Mucosa of descending colon (tissue), 3 donors: Measurements from ENCODE around the gene CENPVL1. TPM values are rescaled to one million over a fixed set of nuclear protein-coding genes. Genes with fewer than 3 reads are reported as not detected.
"Not testable (repeated sequence)": the region's sequence is repeated elsewhere in the genome, so short reads cannot be mapped to it uniquely, and the experiment has no call there.

ENCODE experiments used
- ATAC-seq: fragments of 200-7000 bp; cut with Tn5 transposase; one replicate; pipeline ENCODE4 v1.9.1; 2020; ENCODE audit warnings: mild to moderate bottlenecking, moderate library complexity
- DNase-seq, 3 donors: peaks; one replicate each; pipeline ENCODE4 v3.0.0-alpha.2; 2020
- H3K36me3 ChIP-seq: fragments of 200-600 bp; one replicate; pipeline ENCODE4 v1.8.0; 2021; ENCODE audit warnings: low read depth, mild to moderate bottlenecking
- H3K4me1 ChIP-seq: fragments of 200-600 bp; one replicate; pipeline ENCODE4 v1.8.0; 2021; ENCODE audit warnings: low read depth, mild to moderate bottlenecking
- H3K4me3 ChIP-seq: fragments of 200-600 bp; one replicate; pipeline ENCODE4 v1.8.0; 2021; ENCODE audit warnings: mild to moderate bottlenecking
- H3K9me3 ChIP-seq: fragments of 200-600 bp; one replicate; pipeline ENCODE4 v1.8.0; 2021; ENCODE audit warnings: mild to moderate bottlenecking
- intact Hi-C, 2 donors: fragments of 100-400 bp; cut with DNase I in 1 of 2; cut with micrococcal nuclease in 1 of 2; formaldehyde crosslinking; loops; one replicate each; pipeline versions ENCODE4 v1.11.0 to v1.11.1; 2022; cut with DNase I, micrococcal nuclease
- long read RNA-seq, 2 donors: library from polyadenylated mRNA; unstranded; transcript quantifications; one replicate each; pipeline ENCODE4 v2.0.0, GENCODE V29; 2019 to 2021
- total RNA-seq, 3 donors: library from RNA; stranded (reverse); fragmentation: NEBNext Ultra II Directional in 2 of 3; extraction: Animal tissue kit (Norgen Biotek cat#: 25700) in 2 of 3; gene quantifications; one replicate each; pipeline versions ENCODE4 v1.2.1 to v1.2.4, GENCODE V29; 2021 to 2023
- TF ChIP-seq, protein P1 (sequence below): fragments of 200-600 bp; IDR thresholded peaks from one replicate; pipeline ENCODE4 v1.8.0; 2022; ENCODE audit warnings: antibody characterized with exemption, mild to moderate bottlenecking
- donor health status: DM: no; HTN: no; CAD: no; lungs with moderate emphysema.
- donor health status: DM: no; HTN: no; CAD: no.
- donor health status: DM: no; HTN: yes; CAD: no.

Gene CENPVL1
- total RNA-seq: not detected
- long read RNA-seq, donor 1: 0 reads
- long read RNA-seq, donor 2: 0 reads

DNA sequence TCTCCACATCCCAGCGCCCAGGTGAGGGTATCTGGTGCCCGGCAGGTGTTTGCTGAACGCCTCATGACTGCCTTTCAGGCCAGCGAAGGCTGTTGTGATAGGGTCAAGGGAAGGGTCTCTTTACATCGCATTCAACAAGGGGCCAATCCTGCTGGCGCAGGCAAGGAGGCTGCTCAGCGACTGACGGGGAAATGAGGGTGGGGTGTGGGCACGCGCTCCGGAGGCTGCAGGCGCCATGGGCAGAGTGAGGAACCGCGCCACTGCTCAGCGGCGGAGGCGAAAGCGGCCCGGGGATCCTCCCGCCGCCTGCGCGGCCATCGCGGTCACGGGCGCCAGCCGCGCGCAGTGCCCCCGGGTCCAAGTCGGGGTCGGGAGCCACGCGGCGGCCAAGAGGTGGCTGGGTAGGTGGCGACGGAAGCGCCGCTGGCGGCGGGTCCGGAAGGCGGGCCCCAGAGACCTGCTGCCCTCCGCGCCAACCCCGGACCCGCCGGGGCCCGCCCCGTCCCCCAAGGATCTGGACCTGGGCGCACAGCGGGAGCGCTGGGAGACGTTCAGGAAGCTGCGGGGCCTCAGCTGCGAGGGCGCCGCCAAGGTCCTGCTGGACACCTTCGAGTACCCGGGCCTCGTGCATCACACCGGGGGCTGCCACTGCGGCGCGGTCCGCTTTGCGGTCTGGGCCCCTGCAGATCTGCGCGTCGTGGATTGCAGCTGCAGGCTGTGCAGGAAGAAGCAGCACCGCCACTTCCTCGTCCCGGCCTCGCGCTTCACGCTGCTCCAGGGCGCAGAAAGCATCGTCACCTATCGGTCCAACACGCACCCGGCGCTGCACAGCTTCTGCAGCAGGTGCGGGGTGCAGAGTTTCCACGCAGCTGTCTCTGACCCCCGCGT is at the start of gene CENPVL1:
Gene CENPVL1 (plus strand): TSS at position 236 of the 888 bp plus-strand sequence. CDS start 0 bp downstream, at position 236.
- H3K4me1 ChIP-seq, intact Hi-C loops, H3K36me3 ChIP-seq, H3K9me3 ChIP-seq, ATAC-seq, H3K4me3 ChIP-seq, DNase-seq: not testable (repeated sequence)

DNA sequence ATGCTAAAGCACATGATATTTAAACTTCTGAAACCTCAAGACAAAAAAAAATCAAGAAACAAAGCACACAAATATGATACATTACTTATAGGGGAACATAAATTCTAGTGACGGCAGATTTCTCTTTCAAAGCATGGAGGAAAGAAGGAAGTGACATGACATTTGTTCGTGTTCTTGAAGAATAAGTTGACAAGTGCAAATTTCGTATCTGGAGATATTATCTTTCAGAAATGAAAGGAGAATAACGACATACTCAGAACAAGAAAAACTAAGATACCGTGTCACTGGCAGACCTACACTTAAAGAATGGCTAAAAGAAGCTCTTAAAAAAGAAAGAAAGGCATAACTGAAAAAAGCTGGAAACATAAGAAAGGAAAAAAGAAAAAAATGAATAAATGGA is 44.3 kb upstream of the CENPVL1 start:
- Histone ChIP-seq H3K9me3 (no peaks in the 10 kb centered on the region), H3K4me3 (no peak overlapping the region), H3K36me3 (no peaks in the 10 kb centered on the region), H3K4me1 (no peaks in the 10 kb centered on the region)
- intact Hi-C loops: no loop called here
- DNase-seq (no peak), ATAC-seq (no peak)
- TF ChIP-seq, protein P1, sequence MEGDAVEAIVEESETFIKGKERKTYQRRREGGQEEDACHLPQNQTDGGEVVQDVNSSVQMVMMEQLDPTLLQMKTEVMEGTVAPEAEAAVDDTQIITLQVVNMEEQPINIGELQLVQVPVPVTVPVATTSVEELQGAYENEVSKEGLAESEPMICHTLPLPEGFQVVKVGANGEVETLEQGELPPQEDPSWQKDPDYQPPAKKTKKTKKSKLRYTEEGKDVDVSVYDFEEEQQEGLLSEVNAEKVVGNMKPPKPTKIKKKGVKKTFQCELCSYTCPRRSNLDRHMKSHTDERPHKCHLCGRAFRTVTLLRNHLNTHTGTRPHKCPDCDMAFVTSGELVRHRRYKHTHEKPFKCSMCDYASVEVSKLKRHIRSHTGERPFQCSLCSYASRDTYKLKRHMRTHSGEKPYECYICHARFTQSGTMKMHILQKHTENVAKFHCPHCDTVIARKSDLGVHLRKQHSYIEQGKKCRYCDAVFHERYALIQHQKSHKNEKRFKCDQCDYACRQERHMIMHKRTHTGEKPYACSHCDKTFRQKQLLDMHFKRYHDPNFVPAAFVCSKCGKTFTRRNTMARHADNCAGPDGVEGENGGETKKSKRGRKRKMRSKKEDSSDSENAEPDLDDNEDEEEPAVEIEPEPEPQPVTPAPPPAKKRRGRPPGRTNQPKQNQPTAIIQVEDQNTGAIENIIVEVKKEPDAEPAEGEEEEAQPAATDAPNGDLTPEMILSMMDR: no peak

DNA sequence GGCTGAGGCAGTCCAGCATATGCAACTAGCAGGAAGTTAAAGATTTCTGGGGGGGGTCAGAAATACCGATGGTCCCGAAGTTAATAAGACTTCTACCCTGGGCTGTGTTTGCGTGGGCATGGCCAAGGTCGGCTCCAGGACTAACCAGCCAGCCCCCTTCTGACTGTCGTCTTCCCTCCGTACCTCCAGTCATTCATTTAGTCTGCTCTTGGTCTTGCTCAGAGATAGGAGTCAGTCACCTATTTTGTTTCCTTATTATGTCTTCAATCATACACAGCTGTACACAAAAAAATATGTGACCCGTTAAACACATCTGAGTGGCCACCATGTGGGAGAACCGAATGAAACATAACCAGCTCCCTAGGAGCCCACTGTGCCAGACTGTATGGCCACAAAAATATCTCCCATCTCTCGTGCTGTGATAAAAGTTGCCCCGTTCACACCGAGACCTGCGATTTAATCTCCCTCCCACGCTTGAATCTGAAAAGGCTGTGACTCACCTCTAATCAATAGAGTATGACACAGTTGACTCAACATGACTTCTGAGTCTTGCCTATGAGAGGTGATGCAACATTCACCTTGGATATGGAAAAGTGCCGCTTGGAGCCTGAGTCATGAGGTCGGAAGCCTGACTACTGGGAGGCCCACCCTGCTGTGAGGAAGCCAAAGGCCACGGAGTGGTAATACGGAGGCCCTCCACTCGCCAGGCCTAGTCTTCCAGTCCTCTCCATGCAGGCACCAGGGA is 30.5 kb upstream of the CENPVL1 start:
- H3K4me1 ChIP-seq, H3K9me3 ChIP-seq, DNase-seq, H3K36me3 ChIP-seq, intact Hi-C loops, H3K4me3 ChIP-seq, ATAC-seq: not testable (repeated sequence)

DNA sequence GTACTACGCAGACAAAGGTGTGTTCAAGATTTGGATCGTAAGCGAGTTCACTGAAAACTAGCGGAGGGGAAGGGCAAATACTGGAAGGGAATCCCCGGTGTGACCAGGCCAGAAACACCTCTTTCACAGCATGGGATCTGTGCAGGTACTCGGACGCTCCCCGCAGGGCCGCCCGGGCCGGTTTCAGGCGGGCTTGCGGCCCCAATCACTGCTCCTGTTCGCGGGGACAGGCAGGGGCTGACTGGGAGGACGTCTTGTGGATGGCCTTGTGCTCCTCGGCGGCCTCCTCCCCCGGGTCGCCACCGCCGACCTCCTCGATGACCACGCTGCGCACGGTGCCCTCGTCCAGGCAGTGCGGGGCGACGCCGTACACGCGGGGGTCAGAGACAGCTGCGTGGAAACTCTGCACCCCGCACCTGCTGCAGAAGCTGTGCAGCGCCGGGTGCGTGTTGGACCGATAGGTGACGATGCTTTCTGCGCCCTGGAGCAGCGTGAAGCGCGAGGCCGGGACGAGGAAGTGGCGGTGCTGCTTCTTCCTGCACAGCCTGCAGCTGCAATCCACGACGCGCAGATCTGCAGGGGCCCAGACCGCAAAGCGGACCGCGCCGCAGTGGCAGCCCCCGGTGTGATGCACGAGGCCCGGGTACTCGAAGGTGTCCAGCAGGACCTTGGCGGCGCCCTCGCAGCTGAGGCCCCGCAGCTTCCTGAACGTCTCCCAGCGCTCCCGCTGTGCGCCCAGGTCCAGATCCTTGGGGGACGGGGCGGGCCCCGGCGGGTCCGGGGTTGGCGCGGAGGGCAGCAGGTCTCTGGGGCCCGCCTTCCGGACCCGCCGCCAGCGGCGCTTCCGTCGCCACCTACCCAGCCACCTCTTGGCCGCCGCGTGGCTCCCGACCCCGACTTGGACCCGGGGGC is 28.2 kb upstream of the CENPVL1 start:
- not testable (repeated sequence) for H3K9me3 ChIP-seq

DNA sequence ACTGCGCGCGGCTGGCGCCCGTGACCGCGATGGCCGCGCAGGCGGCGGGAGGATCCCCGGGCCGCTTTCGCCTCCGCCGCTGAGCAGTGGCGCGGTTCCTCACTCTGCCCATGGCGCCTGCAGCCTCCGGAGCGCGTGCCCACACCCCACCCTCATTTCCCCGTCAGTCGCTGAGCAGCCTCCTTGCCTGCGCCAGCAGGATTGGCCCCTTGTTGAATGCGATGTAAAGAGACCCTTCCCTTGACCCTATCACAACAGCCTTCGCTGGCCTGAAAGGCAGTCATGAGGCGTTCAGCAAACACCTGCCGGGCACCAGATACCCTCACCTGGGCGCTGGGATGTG is 27.6 kb upstream of the CENPVL1 start, which contains the start of gene CENPVL2:
Gene CENPVL2 (minus strand): TSS at position 112 of the 343 bp plus-strand sequence. CDS start 0 bp downstream, at position 112.
- DNase-seq, H3K36me3 ChIP-seq, H3K4me1 ChIP-seq, H3K9me3 ChIP-seq, ATAC-seq, intact Hi-C loops, H3K4me3 ChIP-seq: not testable (repeated sequence)

More for the DNA sequence above, 28.2 kb upstream of the CENPVL1 start:
- intact Hi-C loops, H3K4me3 ChIP-seq, H3K4me1 ChIP-seq, H3K36me3 ChIP-seq, DNase-seq, ATAC-seq: not testable (repeated sequence)

DNA sequence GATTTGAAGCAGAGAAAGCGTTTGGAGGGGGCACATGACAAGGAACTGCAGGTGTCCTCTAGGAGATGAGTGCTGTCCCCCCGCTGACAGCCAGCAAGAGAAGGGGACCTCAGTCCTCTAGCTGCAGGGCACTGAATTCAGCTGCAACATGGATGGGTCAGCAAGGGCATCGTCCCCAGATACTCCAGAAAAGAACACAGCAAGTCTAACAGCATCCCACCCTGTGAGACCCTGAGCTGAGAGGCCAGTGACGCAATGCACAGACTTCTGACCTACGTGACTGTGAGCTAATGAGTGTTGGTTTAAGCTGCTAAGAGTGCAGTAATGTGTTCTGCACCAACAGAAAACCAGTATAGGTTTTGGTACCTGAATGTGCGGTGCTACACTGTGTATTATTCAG is 16.1 kb upstream of the CENPVL1 start:
- intact Hi-C loops: no loop called here
- Histone ChIP-seq H3K9me3 (no peaks in the 10 kb centered on the region), H3K4me3 (no peak overlapping the region), H3K4me1 (no peaks in the 10 kb centered on the region), H3K36me3 (no peaks in the 10 kb centered on the region)
- TF ChIP-seq, protein P1: no peak
- ATAC-seq (no peak), DNase-seq (no peak)

DNA sequence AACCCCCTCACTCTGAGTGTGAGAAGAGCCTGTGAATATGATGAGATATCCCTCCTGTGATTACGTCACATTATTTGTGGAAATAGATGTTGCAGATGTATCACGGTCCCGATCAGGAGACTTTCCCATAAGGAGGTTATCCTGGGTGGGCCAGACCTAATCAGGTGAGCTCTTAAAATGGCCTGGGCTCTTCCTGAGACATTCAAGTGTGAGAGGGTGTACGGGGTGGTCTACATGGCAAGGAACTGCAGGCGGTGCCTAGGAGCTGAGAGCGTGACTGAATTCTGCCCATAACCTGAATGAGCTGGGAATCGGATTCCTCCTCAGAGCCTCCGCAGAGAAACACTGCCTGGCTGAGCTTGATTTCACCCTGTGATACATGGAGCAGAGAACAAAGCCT is 12.9 kb upstream of the CENPVL1 start:
- intact Hi-C loops: no loop called here
- no peak for ATAC-seq
- no peaks in the 10 kb centered on the region for H3K4me1 ChIP-seq

DNA sequence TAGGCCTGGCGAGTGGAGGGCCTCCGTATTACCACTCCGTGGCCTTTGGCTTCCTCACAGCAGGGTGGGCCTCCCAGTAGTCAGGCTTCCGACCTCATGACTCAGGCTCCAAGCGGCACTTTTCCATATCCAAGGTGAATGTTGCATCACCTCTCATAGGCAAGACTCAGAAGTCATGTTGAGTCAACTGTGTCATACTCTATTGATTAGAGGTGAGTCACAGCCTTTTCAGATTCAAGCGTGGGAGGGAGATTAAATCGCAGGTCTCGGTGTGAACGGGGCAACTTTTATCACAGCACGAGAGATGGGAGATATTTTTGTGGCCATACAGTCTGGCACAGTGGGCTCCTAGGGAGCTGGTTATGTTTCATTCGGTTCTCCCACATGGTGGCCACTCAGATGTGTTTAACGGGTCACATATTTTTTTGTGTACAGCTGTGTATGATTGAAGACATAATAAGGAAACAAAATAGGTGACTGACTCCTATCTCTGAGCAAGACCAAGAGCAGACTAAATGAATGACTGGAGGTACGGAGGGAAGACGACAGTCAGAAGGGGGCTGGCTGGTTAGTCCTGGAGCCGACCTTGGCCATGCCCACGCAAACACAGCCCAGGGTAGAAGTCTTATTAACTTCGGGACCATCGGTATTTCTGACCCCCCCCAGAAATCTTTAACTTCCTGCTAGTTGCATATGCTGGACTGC is 2.8 kb downstream of the CENPVL1 start:
- intact Hi-C loops, H3K36me3 ChIP-seq, H3K4me1 ChIP-seq, DNase-seq, H3K4me3 ChIP-seq, ATAC-seq, H3K9me3 ChIP-seq: not testable (repeated sequence)

More for the DNA sequence above, 12.9 kb upstream of the CENPVL1 start:
- no peak for DNase-seq
- TF ChIP-seq, protein P1: no peak
- H3K9me3 ChIP-seq: no peaks in the 10 kb centered on the region
- no peak overlapping the region for H3K4me3 ChIP-seq
- no peaks in the 10 kb centered on the region for H3K36me3 ChIP-seq
